ENCODE results near the gene TRMT11.

GRCh38 chr6:126020305-126021050 lies 34.1 kb downstream of the TRMT11 start:
- no peak for TF ChIP-seq SMARCA5 (IDR thresholded peaks at IDR 0.05)
- no peak for TF ChIP-seq NFIC (IDR thresholded peaks at IDR 0.05)
- no peak for TF ChIP-seq HNRNPL (IDR thresholded peaks at IDR 0.05; ENCODE audit: low read depth, low read length)
- TF ChIP-seq POLR2AphosphoS5 (IDR thresholded peaks at IDR 0.05; ENCODE audit: control insufficient read depth, insufficient read depth, low read depth, low read length) = no peak
- TF ChIP-seq ZBTB33 (CRISPR knock-in tag; IDR thresholded peaks at IDR 0.05) = no peak

Data from K562 (cell line).